Mesenchymal stem cell (in vitro differentiated cells and primary cell): ENCODE results near the gene USE1.

Experiments
- DNase-seq: peaks from one replicate; pipeline ENCODE4 v3.0.0-alpha.2; 2013
- H2AFZ ChIP-seq: one replicate; pipeline ENCODE4 v1.6.1; 2013; ENCODE audit warnings: low read depth, mild to moderate bottlenecking, control low read depth, inconsistent platforms, low read length, moderate library complexity
- H2AK5ac ChIP-seq: 2 replicates; pipeline ENCODE4 v1.6.1; 2013; ENCODE audit warnings: low read length, moderate library complexity, mild to moderate bottlenecking, inconsistent platforms; ENCODE audit not compliant: severe bottlenecking
- H2BK120ac ChIP-seq: one replicate; pipeline ENCODE4 v1.6.1; 2013; ENCODE audit warnings: low read depth, mild to moderate bottlenecking, inconsistent platforms, low read length, moderate library complexity
- H2BK12ac ChIP-seq, 2 experiments: one replicate each; pipeline ENCODE4 v1.6.1; 2013; ENCODE audit warnings: inconsistent platforms in 2 of 2, low read length in 2 of 2, mild to moderate bottlenecking in 2 of 2, moderate library complexity in 2 of 2, control low read depth in 1 of 2
- H2BK15ac ChIP-seq: one replicate; pipeline ENCODE4 v1.6.1; 2013; ENCODE audit warnings: mild to moderate bottlenecking, low read depth, inconsistent platforms; ENCODE audit not compliant: poor library complexity, severe bottlenecking
- H2BK5ac ChIP-seq: 2 replicates; pipeline ENCODE4 v1.6.1; 2013; ENCODE audit warnings: low read depth, mild to moderate bottlenecking, low read length, control low read depth, inconsistent platforms; ENCODE audit not compliant: poor library complexity, severe bottlenecking
- H3K14ac ChIP-seq, 2 experiments: one replicate each; pipeline ENCODE4 v1.6.1; 2013; ENCODE audit warnings: inconsistent platforms in 2 of 2, low read length in 2 of 2, control low read depth in 1 of 2, mild to moderate bottlenecking in 1 of 2, moderate library complexity in 1 of 2
- H3K18ac ChIP-seq, 2 experiments: one replicate each; pipeline ENCODE4 v1.6.1; 2013; ENCODE audit warnings: inconsistent platforms in 2 of 2, low read length in 2 of 2, control low read depth in 1 of 2, low read depth in 1 of 2, mild to moderate bottlenecking in 1 of 2
- H3K23ac ChIP-seq, 2 experiments: one replicate each; pipeline ENCODE4 v1.6.1; 2013; ENCODE audit warnings: inconsistent platforms in 2 of 2, low read length in 2 of 2, mild to moderate bottlenecking in 2 of 2, moderate library complexity in 2 of 2, control low read depth in 1 of 2
- H3K27ac ChIP-seq: 2 replicates; pipeline ENCODE4 v1.5.1; 2013; ENCODE audit warnings: mild to moderate bottlenecking, moderate library complexity, low read length, control low read depth, inconsistent platforms; ENCODE audit not compliant: poor library complexity, severe bottlenecking
- H3K27me3 ChIP-seq, 2 experiments: 2 replicates each; pipeline versions ENCODE4 v1.6.1 to v1.7.0; 2013; ENCODE audit warnings: low read length in 2 of 2, mild to moderate bottlenecking in 2 of 2, moderate library complexity in 2 of 2, control low read depth in 1 of 2, inconsistent platforms in 1 of 2; ENCODE audit not compliant: control insufficient read depth in 1 of 2, insufficient read depth in 1 of 2
- H3K36me3 ChIP-seq, 2 experiments: 2 replicates each; pipeline versions ENCODE4 v1.6.1 to v1.7.0; 2013; ENCODE audit warnings: low read length in 2 of 2, control low read depth in 1 of 2, inconsistent platforms in 1 of 2, low read depth in 1 of 2, mild to moderate bottlenecking in 1 of 2; ENCODE audit not compliant: insufficient read depth in 2 of 2, control insufficient read depth in 1 of 2
- H3K4ac ChIP-seq, 2 experiments: one replicate each; pipeline ENCODE4 v1.6.1; 2013; ENCODE audit warnings: inconsistent platforms in 2 of 2, low read length in 2 of 2, mild to moderate bottlenecking in 2 of 2, moderate library complexity in 2 of 2, control low read depth in 1 of 2, low read depth in 1 of 2
- H3K4me1 ChIP-seq: 2 replicates; pipeline ENCODE4 v1.6.1; 2013; ENCODE audit warnings: low read depth, low read length, control low read depth; ENCODE audit not compliant: control insufficient read depth, insufficient read depth
- H3K4me2 ChIP-seq: 2 replicates; pipeline ENCODE4 v1.6.1; 2013; ENCODE audit warnings: low read length, mild to moderate bottlenecking, inconsistent platforms; ENCODE audit not compliant: poor library complexity, severe bottlenecking
- H3K4me3 ChIP-seq, 2 experiments: 2 replicates each; pipeline versions ENCODE4 v1.5.1 to v1.7.0; 2013; ENCODE audit warnings: low read length in 2 of 2, mild to moderate bottlenecking in 2 of 2, control low read depth in 1 of 2, low read depth in 1 of 2; ENCODE audit not compliant: insufficient read depth in 1 of 2
- H3K79me1 ChIP-seq: replicated peaks from 2 replicates; pipeline ENCODE4 v1.6.1; 2013; ENCODE audit warnings: mild to moderate bottlenecking, control low read depth, low read length, inconsistent platforms; ENCODE audit not compliant: poor library complexity, severe bottlenecking
- H3K9ac ChIP-seq: 2 replicates; pipeline ENCODE4 v1.7.0; 2013; ENCODE audit warnings: mild to moderate bottlenecking, low read length, moderate library complexity
- H3K9me3 ChIP-seq: 2 replicates; pipeline ENCODE4 v1.7.0; 2013; ENCODE audit warnings: mild to moderate bottlenecking, low read length; ENCODE audit not compliant: control insufficient read depth
- H4K8ac ChIP-seq: one replicate; pipeline ENCODE4 v1.6.1; 2013; ENCODE audit warnings: inconsistent platforms, mild to moderate bottlenecking, low read length, moderate library complexity
- H4K91ac ChIP-seq: one replicate; pipeline ENCODE4 v1.6.1; 2013; ENCODE audit warnings: mild to moderate bottlenecking, low read length, inconsistent platforms
- WGBS: methylation state at CpG from one replicate; pipeline ENCODE4 v1.1.7; 2013; ENCODE audit warnings: mixed read lengths; 5-methylcytosine and 5-hydroxymethylcytosine counted together

USE1 gene

GRCh38 chr19:17266026-17266425 is 50.9 kb downstream of the USE1 start:
- whole genome bisulfite sequencing = 90% methylated on average over 7 of the region's 7 CpGs
- no peaks in the 10 kb centered on the region for H3K27me3 ChIP-seq
- H3K4me1 ChIP-seq = peaks cover 7% of the 10 kb centered on the region

GRCh38 chr19:17266589-17266974 is 51.4 kb downstream of the USE1 start:
- H3K4me3 ChIP-seq = no peak overlapping the region
- no peaks in the 10 kb centered on the region for H3K9me3 ChIP-seq
- 98% methylated on average over 9 of the region's 12 CpGs for WGBS
- H3K23ac ChIP-seq = no peak overlapping the region
- H3K36me3 ChIP-seq = peaks cover 16 to 23% of the 10 kb centered on the region in 2 experiments
- H2BK120ac ChIP-seq = no peak overlapping the region
- no peak overlapping the region for H2BK5ac ChIP-seq
- peaks cover 7% of the 10 kb centered on the region for H3K4me1 ChIP-seq
- peaks cover 21% of the 10 kb centered on the region for H3K79me1 ChIP-seq
- H2AK5ac ChIP-seq = no peak overlapping the region
- peak overlapping the region; percentile 88 for H4K8ac ChIP-seq
- no peak overlapping the region for H3K4me2 ChIP-seq
- no peak overlapping the region for H2AFZ ChIP-seq
- no peak overlapping the region for H3K18ac ChIP-seq
- H3K27me3 ChIP-seq = no peaks in the 10 kb centered on the region
- no peak overlapping the region for H3K9ac ChIP-seq
- H2BK12ac ChIP-seq = no peak overlapping the region
- H3K27ac ChIP-seq = no peak overlapping the region
- DNase-seq = no peak
- no peak overlapping the region for H3K4ac ChIP-seq
- H3K14ac ChIP-seq = no peak overlapping the region
- H2BK15ac ChIP-seq = no peak overlapping the region
- no peak overlapping the region for H4K91ac ChIP-seq

More at GRCh38 chr19:17266026-17266425, 50.9 kb downstream of the USE1 start:
- no peak overlapping the region for H3K23ac ChIP-seq
- no peak overlapping the region for H2BK12ac ChIP-seq
- no peak overlapping the region for H3K14ac ChIP-seq
- H3K18ac ChIP-seq = no peak overlapping the region
- H3K9ac ChIP-seq = no peak overlapping the region
- H2BK120ac ChIP-seq = no peak overlapping the region
- H3K4ac ChIP-seq = no peak overlapping the region
- no peak overlapping the region for H3K4me2 ChIP-seq
- no peaks in the 10 kb centered on the region for H3K9me3 ChIP-seq
- H3K27ac ChIP-seq = no peak overlapping the region
- H3K79me1 ChIP-seq = peaks cover 16% of the 10 kb centered on the region
- H4K91ac ChIP-seq = no peak overlapping the region
- H2AFZ ChIP-seq = no peak overlapping the region
- H3K36me3 ChIP-seq = peaks cover 10 to 18% of the 10 kb centered on the region in 2 experiments
- no peak overlapping the region for H3K4me3 ChIP-seq
- H2BK5ac ChIP-seq = no peak overlapping the region
- H2AK5ac ChIP-seq = no peak overlapping the region
- H2BK15ac ChIP-seq = no peak overlapping the region
- H4K8ac ChIP-seq = no peak overlapping the region
- no peak for DNase-seq

- peak within 1 kb of the TSS in 1 of 2 experiments; percentile 83 for H3K4ac ChIP-seq
- peak within 1 kb of the TSS; percentile 91 for H3K9ac ChIP-seq
- H2AK5ac ChIP-seq = peak within 1 kb of the TSS; percentile 57
- H3K27me3 ChIP-seq = no peaks in the 10 kb centered on the region
- no peak within 1 kb of the TSS for H2BK15ac ChIP-seq
- H3K36me3 ChIP-seq = peaks cover 21 to 29% of the 10 kb centered on the region in 2 experiments
- H3K27ac ChIP-seq = peak within 1 kb of the TSS; percentile 72
- H3K4me1 ChIP-seq = peaks cover 7% of the 10 kb centered on the region
- no peak within 1 kb of the TSS for H4K91ac ChIP-seq
- peak within 1 kb of the TSS in 1 of 2 experiments; percentile 70 for H3K18ac ChIP-seq
- peak within 1 kb of the TSS; percentile 44 for H2BK120ac ChIP-seq
- WGBS = 1% methylated on average over 27 of the region's 27 CpGs
- DNase-seq = peak; percentile 100
- H2BK12ac ChIP-seq = no peak within 1 kb of the TSS
- peak within 1 kb of the TSS in 1 of 2 experiments; percentile 88 for H3K14ac ChIP-seq
- H3K9me3 ChIP-seq = no peaks in the 10 kb centered on the region
- H3K23ac ChIP-seq = peak within 1 kb of the TSS in 1 of 2 experiments; percentile 80
- H2AFZ ChIP-seq = peak within 1 kb of the TSS; percentile 94
- H3K79me1 ChIP-seq = peaks cover 24% of the 10 kb centered on the region
- peak within 1 kb of the TSS; percentile 100 for H3K4me2 ChIP-seq
- H4K8ac ChIP-seq = peak within 1 kb of the TSS; percentile 88
- peak within 1 kb of the TSS; percentile 52 for H2BK5ac ChIP-seq
- peak within 1 kb of the TSS; percentile 83 to 98 for H3K4me3 ChIP-seq
Observed at GRCh38 chr19:17266975-17267788, 52.0 kb downstream of the USE1 start, which contains the start of gene BABAM1. TSS of gene BABAM1 (plus strand) at chr19:17267443. CDS start at chr19:17268807, 1,364 bp downstream.

GRCh38 chr19:17268754-17269153 is 53.6 kb downstream of the USE1 start:
- Histone ChIP-seq H3K79me1 (peaks cover 28% of the 10 kb centered on the region), H3K18ac (no peak overlapping the region), H3K14ac (no peak overlapping the region), H2AK5ac (peak overlapping the region; percentile 22), H3K27me3 (no peaks in the 10 kb centered on the region), H2BK5ac (no peak overlapping the region), H2BK120ac (no peak overlapping the region), H3K4me2 (no peak overlapping the region), H3K23ac (no peak overlapping the region), H4K91ac (no peak overlapping the region), H3K4me1 (peaks cover 7% of the 10 kb centered on the region), H2BK12ac (no peak overlapping the region), H4K8ac (no peak overlapping the region), H2AFZ (no peak overlapping the region), H3K9ac (peak overlapping the region; percentile 91), H3K9me3 (no peaks in the 10 kb centered on the region), H2BK15ac (no peak overlapping the region), H3K36me3 (peaks cover 28 to 39% of the 10 kb centered on the region in 2 experiments), H3K27ac (no peak overlapping the region), H3K4me3 (no peak overlapping the region), H3K4ac (no peak overlapping the region)
- WGBS = 98% methylated on average over 13 of the region's 13 CpGs
- no peak for DNase-seq
